Activated CD4-positive, alpha-beta T cell treated with anti-CD3 and anti-CD28 coated beads, Interleukin-2, amount 50 U/mL, for 4 hours (primary cell): ENCODE data around the gene B4GALT3.

Source experiments
- DNase-seq, 2 experiments: peaks; one replicate each; pipeline ENCODE4 v3.0.0-alpha.2; 2020

The B4GALT3 gene

DNA sequence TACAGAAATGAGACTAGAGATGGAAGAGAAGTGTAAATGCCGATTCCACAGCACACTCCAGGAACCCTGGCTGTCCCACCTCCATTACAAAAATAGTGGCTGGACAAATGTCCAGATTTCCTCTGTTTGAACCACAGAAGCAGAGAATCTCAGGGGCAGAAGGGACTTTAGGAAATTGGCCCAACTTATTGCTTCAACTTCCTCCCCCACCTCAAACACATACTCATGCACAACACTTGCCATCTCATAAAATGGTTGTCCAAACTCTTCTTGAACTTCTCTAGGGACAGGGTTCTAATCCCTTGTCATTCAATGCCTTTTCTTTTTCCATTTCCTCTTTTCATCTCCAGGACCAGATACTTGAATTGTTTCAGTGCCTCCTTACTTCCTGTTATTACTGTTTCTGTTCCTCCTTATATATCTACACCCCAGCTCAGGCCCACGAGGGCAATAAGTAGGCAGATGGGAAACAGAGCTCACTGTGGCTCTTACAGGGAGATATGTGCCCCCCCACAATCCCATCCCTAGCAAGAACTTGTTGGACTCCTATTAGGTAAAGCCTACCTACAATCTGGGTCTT lies 8.5 kb upstream of the B4GALT3 start:
- no peak for DNase-seq

GRCh38 chr1:161185282-161185682 lies 8.0 kb upstream of the B4GALT3 start:
- peak; percentile 52 to 60 for DNase-seq

- DNase-seq = peak; percentile 53 to 54
These were observed 4.9 kb upstream of the B4GALT3 start for GRCh38 chr1:161182214-161182613.

DNA sequence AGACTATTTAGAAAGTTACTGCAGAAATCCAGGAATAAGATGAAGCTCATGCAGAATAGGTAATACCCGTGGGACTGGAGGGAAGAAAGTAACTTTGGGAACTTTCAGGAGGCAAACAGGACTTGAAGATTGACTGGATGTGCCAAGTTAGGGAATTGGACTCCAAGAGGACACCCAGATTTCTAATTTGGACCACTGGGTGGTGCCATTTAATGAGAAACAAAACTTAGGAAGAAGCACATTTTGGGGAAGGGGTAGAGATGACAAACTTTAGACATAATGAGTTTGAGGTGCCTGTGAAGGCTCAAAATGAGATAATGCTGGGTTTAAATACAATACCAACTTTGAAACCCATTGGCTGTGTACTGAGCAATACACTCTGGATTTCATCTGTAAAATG lies 3.3 kb upstream of the B4GALT3 start:
- DNase-seq = no peak

DNA sequence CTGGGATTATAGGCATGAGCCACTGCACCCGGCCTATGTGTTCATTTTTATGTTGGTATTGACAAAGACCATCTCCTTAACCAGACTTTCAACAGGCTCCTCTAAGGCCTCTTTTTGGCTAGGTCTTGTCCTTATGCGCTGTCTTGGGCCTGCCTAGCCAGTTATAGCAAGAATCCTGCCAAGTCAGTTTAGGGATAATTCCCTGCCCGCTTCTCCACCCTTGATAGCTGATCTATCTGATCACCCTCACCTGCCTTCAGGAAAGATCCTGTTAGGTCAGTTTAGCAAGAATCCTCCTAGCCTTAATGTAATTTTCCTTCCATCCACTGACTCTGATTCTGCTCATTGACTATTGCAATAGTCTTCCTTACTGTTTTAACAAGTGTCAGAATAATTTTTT lies 2.4 kb upstream of the B4GALT3 start:
- no peak for DNase-seq

DNA sequence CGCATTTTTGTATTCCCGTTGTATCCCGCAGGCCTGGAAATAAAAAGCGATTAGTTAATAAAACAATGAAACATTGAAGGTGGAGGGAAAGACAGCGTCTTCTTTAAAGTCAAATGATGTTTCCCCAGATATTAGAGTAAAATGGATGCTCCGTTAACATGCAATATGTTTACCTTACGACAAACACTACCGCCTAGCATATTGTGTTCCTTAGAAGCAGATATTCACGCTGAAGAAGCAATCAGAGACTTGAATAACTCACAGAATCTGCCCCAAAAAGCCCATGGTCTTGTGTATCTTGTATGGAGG lies 583 bp upstream of the B4GALT3 start:
- no peak for DNase-seq

- no peak for DNase-seq
These were observed 717 bp downstream of the B4GALT3 start for GRCh38 chr1:161176468-161177111.

DNA sequence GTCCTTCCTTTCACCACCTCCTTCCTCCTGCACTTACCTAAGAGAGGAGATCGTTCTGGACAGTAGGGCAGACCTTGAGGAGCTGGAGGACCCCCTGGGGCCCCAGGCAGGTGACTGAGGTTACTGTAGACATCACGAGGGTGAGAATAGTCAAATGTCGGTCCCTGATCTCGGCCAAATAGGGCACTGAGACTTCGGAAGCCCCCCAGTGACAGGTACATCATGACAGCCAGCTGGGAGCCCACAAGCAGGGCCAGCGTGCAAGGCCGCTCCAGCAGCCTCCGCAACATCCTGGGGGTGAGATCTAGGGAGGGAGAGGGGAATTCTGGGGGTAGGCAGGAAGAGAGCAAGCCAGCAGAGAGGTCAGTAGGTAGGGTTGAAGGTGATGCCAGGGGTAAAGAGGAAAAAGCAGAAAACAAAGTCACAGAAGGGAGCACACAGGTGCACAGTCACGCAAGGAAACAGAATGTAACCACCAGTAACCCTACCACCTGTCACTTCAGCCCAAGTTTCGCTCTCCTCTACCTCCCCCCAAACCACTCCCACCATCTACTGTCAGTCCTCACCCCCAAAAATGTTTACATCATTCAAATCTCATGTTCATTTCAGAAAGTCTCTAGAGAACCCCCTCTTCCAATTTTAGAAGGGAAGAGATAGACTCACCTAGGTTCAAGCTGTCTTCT lies 1.4 kb downstream of the B4GALT3 start:
- DNase-seq = no peak

GRCh38 chr1:161174911-161175310 lies 2.4 kb downstream of the B4GALT3 start:
- DNase-seq = no peak

DNA sequence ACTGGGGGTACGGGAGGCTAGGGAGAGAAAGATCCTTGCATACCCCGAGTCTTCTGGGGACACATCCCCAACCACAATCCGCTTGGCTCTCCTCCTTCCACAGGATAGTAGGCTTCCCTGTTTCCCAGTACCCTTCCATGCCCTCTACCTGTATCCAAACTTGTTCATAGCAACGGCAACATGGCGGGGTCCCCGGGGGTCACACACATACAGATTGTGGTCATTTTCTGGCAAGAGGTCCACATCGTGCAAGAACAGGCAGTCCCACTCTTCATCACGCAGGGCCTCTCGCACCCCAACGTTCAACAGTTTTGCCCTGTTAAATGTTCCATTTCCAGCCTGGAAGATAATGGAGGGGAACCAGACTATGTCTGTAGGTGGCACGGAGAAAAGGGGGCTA lies 3.6 kb downstream of the B4GALT3 start:
- DNase-seq = no peak

- DNase-seq = no peak
These were observed 4.4 kb downstream of the B4GALT3 start for GRCh38 chr1:161172776-161173376.

DNA sequence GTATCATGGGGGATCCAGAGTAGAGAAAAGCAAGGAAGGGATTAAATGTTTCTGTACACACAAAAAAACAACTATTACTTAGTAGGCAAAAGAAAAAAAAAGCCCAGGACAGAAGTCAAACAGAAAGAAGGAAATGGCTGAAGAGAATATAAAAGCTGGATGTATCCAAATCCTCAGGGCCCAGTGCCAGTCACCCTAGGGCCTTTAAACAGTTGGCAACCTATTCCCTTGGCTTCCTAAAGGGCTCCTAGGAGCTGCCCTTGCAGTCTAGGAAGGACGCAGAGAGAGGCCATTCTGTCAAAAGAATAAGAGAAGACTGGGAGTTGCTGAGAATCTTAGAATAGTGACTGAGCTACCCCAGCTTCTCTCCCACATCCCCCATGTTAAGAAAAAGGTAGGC lies 5.0 kb downstream of the B4GALT3 start:
- DNase-seq = no peak

GRCh38 chr1:161171696-161172095 lies 5.6 kb downstream of the B4GALT3 start:
- DNase-seq = no peak

DNA sequence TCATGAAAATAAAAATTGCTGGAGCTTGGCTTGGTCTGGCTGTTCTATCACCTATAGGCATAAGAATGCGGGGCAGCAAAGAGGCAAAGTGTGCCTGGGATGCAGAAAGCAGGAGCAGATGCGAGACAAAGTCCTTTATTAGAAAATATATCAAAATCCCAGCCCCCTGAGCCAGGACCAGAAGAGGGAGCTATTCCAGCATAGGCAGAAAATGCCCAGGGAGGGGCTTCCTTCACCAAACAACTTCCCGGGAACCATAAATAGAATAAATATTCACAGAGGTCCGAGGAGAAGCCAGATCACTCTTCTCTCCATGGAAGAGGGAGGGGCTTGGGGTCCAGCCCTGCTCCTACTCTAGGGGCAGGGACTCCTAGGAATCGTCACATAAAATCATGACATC lies 6.1 kb downstream of the B4GALT3 start:
- DNase-seq = no peak

DNA sequence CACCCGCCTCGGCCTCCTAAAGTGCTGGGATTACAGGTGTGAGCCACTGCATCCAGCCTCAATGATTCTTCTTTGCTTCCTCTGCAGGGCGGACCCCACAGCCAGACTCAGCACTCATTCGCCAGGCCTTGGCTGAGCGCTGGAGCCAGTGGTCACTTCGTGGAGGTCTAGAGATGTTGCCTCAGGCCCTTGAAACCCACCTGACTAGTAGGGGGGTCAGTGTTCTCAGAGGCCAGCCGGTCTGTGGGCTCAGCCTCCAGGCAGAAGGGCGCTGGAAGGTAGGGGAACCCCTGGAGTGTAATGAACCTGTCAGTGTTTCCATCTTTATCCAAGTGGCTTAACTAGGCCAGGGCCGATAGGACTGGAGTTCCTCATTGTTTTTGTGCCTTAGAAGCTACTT lies 8.4 kb downstream of the B4GALT3 start:
- DNase-seq = no peak

DNA sequence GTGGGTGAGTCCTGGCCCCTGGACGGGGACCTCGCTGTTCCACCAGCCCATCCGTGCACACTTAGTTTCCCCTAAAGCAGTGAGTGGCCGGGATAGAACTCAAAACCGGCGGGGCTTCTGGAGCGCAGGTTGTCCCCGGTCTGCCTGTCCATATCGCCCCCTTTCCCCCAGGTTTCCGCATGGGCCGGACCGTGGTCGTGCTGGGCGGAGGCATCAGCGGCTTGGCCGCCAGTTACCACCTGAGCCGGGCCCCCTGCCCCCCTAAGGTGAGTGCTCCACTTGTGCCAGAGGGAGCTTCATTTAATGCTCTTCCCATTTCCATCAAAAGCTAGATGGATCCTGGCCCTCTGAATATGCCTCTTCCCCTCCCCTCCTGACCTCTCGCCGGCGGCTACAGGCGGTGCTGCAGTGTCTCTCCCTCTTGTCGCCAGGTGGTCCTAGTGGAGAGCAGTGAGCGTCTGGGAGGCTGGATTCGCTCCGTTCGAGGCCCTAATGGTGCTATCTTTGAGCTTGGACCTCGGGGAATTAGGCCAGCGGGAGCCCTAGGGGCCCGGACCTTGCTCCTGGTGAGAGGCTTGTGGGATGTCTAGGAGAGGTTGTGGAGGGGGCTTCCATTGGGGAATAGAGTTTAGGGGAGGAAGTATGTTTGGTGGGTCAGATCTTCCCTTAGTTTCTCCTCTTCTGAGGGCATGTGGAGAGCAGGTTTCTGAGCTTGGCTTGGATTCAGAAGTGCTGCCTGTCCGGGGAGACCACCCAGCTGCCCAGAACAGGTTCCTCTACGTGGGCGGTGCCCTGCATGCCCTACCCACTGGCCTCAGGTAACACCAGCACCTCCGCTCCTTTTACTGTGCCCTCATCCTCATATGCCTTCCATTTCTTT lies 10.4 kb downstream of the B4GALT3 start:
- no peak for DNase-seq

DNA sequence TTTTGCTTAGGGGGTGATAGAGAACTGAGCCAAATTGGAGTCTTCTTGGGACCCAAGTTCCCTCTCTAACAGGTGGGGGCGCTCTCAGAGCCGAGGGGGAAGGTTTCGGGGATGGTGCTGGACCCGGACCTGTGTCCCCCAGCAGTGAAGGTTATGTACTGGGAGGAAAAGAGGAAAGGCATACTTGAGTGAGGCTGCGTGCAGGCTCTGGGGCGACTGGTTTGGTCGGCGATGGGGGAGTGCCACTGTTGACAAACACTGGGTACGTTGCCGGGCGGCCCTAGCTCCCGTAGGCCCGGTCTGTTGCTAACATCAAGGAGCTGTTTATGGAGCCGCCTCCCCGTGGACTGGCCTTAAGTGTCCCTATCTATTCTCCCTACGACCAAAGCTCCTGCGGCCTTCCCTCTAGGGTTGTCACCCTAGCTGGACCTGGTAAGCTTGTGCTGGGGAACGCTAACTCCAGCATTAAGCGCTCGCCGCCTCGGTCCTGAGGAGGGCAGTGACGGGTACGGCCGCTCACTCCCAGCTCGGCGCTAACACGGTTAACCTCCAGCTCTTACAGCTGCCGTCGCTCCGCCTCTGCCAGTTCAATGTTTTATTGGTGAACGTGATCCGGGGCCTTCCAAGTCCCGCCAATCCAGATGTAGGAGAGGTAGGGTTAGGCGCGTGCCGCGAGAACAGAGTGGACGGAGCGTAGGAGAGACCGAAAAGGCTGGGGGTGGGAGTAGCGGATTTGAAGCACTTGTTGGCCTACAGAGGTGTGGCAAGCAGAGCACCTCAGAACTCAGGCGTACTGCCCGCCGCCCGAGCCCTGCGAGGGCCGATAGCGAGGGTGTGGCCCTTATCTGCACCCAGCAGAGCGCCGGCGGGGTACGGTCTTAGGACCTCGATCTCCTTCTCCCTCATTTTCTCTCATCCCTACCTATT lies 11.3 kb downstream of the B4GALT3 start, which contains the start of gene PPOX:
TSS of gene PPOX (plus strand) at position 685 of the 927 bp plus-strand sequence. CDS start 422 bp downstream, outside the sequence.
- DNase-seq = peak; percentile 85 to 88

DNA sequence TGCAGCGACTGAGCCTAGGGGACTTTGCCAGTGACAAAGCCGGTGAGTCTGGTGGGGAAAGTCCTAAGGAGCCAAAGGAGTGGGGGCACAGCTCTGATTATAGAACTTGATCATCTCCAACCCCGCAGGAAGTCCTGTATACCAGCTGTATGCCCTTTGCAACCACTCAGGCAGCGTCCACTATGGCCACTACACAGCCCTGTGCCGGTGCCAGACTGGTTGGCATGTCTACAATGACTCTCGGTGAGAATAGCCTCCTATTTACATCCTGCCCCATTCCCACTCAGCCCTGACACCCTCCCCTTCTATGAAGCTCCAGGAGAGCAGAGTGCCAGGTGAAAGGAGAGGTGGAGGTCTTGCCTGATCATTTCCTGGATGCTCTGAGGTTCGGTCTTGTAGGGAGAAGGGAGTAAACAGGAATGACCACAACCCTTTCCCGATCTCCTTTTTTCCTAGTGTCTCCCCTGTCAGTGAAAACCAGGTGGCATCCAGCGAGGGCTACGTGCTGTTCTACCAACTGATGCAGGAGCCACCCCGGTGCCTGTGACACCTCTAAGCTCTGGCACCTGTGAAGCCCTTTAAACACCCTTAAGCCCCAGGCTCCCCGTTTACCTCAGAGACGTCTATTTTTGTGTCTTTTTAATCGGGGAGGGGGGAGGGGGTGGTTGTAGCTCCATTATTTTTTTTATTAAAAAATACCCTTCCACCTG lies 12.3 kb downstream of the B4GALT3 start:
- no peak for DNase-seq

DNA sequence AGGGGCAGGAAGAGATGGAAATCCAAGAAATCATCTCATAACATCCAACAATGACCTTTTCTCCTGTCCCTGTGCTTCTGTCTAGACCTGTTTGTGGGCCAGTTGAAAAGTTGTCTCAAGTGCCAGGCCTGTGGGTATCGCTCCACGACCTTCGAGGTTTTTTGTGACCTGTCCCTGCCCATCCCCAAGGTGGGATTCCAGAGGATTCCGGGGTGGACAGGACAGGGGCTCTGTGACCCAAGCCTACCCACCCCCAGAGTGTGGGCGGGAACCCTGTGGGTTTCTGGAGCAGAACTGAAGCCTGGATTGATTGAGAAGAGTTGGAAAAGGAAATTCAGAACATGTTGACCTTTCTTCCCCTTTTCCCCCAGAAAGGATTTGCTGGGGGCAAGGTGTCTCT lies 13.5 kb downstream of the B4GALT3 start:
- DNase-seq = no peak

- no peak for DNase-seq
These were observed 14.5 kb downstream of the B4GALT3 start for GRCh38 chr1:161162806-161163205.

- no peak for DNase-seq
These were observed 15.3 kb downstream of the B4GALT3 start for GRCh38 chr1:161162052-161162451.
